ENCODE measurements around the gene IL7R.
"Not testable (repeated sequence)": the region's sequence is repeated elsewhere in the genome, so short reads cannot be mapped to it uniquely, and the experiment has no call there.

The IL7R gene

DNA sequence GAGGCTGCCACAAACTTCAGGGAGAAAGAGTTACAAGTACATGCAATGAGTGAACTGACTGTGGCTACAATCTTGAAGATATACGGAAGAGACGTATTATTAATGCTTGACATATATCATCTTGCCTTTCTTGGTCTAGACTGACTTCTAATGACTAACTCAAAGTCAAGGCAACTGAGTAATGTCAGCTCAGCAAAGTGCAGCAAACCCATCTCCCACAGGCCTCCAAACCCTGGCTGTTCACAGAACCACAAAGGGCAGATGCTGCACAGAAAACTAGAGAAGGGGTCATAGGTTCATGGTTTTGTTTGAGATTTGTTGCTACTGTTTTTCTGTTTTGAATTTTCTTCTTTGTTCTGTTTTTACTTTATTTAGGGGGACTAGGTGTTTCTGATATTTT, 21.0 kb downstream of the IL7R start:
- no peak for DNase-seq

- no peak for DNase-seq
Measured at GRCh38 chr5:35878079-35878478, 21.4 kb downstream of the IL7R start.

- DNase-seq, result no peak
Measured at GRCh38 chr5:35879096-35879495, 22.4 kb downstream of the IL7R start.

DNA sequence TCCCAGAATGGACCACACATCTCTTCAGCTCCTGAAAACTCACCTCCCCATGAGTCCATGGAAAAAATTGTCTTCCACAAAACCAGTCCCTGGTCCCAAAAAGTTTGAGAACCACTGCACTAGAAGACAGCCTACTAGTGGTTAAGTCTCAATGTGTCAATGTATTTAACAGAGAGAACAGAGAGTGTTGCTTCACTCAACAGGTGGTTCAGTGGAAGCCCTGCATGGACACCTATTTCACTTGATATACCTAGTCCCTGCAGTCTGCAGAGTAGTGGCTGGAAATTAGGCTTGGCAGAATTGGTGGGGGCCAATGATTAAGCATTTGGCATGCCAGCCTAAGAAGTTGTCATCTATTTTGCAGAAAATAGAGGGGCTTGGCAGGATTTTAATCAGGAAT, 23.0 kb downstream of the IL7R start:
- no peak for DNase-seq

GRCh38 chr5:35880156-35880555, 23.5 kb downstream of the IL7R start:
- DNase-seq, result no peak

DNA sequence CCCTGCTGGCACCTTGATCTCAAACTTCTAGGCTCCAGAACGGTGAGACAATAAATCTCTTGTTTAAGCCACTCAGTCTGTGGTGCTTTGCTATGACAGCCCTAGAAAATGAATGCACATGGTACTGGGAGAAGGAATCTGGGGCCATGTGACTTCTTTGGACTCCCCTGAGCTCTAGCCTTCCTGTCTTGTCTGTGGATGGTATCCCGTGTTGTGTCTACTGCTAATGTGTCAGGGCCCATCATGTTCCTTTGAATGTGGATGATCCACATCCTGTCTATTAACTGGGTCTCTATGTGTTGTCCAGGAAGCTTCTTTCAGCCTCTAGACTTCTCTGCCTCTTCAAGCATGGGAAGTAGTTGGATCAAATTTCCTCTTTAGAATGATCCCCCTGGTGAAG, 25.1 kb downstream of the IL7R start:
- DNase-seq, result no peak

DNA sequence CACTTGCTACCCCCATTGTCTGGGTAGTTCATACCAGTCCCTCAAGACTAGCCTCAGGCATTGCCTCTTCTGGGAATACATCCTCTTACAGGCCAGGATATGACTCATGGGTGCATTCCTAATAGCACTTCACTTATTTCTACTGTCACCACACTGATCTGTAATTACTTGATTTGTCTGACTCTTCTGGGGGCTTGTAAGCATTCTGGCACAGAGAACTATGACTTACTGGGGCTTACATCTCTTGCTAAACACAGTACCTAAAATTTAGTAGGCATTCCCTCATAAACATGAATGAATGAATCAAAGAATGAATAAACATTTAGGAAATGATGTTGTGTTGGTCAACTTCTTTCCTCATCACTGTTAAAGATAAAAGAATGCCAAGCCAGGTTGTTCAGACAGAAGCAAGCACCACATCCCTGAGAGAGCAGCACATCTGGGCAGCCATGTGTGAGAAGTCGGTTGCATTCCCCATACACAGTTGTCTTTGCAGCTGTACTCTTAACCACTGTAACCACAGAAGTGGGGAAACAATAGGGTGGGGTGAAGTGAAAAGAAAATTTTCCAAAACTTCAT, 27.6 kb downstream of the IL7R start:
- DNase-seq, result no peak

DNA sequence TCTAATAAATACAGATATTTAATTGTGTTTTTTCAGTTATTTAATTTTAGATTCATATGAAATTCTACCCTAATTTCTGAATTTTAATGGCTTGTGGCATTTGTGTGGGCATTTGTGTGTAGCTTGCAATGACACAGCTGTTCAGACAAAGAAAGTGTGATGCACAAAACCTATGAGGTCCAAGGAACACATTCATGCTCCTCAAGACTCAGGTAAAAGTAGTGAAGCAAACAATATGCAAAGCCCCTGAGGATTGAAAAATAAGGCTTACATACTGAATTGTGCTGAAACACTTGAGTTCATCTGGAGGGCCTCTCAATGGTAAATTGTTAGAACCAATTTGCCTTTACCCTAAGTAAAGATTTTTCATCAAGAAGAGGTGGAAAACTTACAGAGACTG, 28.1 kb downstream of the IL7R start:
- no peak for DNase-seq

- DNase-seq, result no peak
Measured at GRCh38 chr5:35886381-35886780, 29.7 kb downstream of the IL7R start.

DNA sequence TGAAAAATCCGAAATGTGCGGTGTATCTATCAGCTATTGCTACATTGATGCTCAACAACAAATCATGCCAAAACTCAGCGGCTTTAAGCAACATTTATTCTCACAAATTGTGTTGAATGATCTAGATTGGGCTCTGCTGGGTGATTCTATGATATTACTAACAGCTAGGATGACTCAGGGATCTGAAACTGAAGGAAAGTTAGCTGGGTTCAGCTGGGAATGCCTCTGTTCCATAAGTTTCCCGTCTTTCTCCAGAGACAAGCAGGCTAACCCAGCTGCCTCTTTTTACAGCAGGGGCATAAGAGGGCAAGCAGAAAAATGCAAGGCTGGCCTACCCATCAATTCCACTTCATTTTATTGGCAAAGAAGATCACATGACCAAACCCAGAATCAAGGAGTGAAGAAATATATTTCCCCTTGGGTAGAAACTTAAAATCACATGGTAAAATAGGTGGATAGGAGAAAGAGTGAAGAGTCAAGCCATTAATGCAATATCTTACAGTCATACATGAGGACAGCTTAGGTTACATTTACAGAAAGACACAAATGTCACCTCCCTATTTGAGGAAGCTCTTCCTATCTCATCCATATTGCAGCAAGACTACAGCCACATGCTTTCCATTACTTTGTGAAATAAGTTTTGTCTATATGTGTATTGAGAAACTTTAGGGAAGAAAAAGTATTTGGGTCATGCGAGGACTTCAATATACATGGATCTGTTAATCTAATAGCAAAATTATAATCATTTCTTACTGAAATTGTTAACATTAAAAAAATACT, 30.8 kb downstream of the IL7R start:
- no peak for DNase-seq

GRCh38 chr5:35890021-35891020, 33.6 kb downstream of the IL7R start:
- DNase-seq, result no peak

- DNase-seq, result not testable (repeated sequence)
Measured at GRCh38 chr5:35892799-35893198, 36.1 kb downstream of the IL7R start.

DNA sequence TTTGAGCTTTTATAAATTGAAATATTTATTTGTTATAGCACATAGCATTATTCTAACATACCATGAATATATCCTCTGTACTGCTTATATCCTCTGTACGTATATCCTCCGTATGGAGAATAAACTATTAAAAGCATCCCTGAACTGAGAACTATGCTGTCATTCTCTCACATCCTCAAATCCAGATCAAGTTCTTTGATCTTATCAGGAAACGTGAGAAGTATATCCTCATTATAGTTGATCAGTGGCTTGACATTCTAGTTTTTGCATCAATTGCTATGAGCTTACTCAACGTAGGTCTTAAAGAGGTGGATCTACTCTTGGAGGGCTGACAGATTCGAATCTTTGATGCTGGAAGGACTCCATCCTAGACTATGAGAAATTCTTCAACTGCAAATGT, 37.4 kb downstream of the IL7R start:
- no peak for DNase-seq

GRCh38 chr5:35898952-35899660, 42.4 kb downstream of the IL7R start:
- no peak for DNase-seq

GRCh38 chr5:35899800-35900199, 43.1 kb downstream of the IL7R start:
- DNase-seq, result no peak

- no peak for DNase-seq
Measured at GRCh38 chr5:35900972-35901695, 44.4 kb downstream of the IL7R start.

GRCh38 chr5:35902046-35902672, 45.5 kb downstream of the IL7R start:
- DNase-seq, result no peak

DNA sequence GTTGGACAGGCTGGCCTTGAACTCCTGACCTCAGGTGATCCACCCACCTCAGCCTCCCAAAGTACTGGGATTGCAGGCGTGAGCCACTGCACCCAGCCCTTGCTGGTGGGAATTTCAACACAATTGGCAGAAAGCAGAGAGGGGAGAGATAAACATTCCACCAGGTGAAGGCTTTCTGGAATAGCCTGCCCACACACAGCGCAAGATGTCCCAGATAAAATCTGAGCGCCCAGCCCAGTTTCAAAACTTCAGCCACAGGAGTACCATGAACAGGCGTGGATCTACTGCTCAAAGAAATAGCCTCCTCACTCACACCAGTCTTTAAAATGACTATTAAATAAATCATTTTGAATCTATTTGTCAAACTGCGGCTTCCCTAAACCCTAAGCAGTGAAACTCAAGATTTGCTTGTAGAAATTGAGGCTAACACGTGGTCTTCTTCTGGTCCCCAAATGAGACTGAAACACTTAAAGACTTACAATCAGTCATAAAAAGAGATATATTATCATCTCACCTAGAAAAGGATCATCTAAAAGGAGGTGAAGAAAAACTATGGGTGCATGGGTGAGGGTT, 47.0 kb downstream of the IL7R start:
- no peak for DNase-seq

DNA sequence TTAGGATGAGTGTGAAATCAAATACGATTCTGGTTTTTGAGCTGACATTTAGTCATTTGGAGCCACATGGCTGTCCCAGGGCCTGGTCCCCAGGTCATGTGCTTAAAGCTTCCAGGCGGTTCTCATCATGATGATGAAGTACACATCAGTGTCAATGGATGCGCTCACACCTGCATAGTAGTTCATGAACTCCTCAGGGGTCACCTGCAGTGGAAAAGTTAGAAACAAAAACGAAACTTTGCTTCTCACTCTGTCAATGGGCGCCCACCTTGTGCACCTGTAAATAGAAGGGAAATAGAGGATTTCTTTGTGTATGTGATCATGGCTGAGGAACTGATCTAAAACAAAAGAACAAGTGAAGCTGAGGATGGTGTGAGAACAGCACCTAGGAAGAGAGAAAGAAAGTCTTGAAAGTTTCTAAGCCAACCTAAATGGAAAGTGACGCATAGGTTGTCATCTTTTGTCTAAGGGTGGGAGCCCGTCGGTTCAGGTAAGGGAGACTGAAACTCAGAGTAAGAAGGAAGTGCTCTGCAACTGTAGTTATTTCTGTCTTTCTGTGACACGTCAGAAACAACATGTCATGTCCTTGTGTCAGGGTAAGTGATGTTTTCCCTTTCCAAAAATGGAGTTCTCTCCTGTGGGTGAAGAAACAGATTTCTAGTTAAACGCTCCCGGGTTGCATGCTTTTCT, 47.9 kb downstream of the IL7R start:
- no peak for DNase-seq

GRCh38 chr5:35908228-35908627, 51.5 kb downstream of the IL7R start:
- DNase-seq, result no peak

DNA sequence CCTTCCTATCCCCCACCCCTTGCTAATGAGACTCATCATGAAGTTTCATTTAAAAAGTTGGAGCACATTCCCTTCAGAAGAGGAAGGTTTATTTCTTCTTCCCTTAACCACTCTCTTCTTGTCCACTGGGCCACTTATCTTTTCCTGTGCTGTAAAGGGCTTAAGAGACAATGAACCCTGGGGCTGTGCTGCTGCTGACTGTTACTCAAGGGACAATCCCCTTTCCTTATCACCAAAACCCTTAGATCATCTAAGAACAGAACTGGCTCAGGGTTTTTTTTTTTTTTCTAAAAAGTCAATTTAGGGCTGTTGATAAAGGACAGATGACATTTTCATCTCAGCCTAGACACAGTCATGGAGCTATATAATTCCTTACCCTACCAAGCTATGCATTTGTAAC, 52.1 kb downstream of the IL7R start:
- no peak for DNase-seq

All from COR-L47 (cell line).